Activated CD8-positive, alpha-beta memory T cell treated with anti-CD3 and anti-CD28 coated beads, Interleukin-2, amount 50 U/mL, for 1 hour (primary cell): Measurements from ENCODE around the gene BAHCC1.

Experiments
- DNase-seq: peaks from one replicate; pipeline ENCODE4 v3.0.0-alpha.2; 2020; ENCODE audit errors: extremely low read depth

BAHCC1 gene

DNA sequence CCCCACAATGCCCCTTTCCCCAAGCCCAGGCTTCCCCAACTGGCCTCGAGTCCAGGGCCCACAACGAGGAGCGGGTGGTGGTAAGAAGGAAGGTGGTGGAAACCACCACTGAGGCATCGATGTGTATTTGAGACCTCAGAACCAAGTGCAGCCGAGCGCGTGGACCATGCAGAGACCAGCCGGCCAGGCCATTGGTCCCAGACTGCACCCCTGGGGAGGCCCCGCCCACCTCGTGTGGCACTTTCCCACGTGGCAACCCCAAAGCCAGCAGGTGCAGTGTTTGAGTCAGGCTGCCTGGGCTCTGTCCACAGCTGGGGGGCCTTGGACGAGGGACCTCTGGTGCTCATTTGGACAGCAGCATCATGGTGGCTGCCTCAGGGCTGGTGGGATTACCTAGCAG, 28.1 kb upstream of the BAHCC1 start:
- no peak for DNase-seq

DNA sequence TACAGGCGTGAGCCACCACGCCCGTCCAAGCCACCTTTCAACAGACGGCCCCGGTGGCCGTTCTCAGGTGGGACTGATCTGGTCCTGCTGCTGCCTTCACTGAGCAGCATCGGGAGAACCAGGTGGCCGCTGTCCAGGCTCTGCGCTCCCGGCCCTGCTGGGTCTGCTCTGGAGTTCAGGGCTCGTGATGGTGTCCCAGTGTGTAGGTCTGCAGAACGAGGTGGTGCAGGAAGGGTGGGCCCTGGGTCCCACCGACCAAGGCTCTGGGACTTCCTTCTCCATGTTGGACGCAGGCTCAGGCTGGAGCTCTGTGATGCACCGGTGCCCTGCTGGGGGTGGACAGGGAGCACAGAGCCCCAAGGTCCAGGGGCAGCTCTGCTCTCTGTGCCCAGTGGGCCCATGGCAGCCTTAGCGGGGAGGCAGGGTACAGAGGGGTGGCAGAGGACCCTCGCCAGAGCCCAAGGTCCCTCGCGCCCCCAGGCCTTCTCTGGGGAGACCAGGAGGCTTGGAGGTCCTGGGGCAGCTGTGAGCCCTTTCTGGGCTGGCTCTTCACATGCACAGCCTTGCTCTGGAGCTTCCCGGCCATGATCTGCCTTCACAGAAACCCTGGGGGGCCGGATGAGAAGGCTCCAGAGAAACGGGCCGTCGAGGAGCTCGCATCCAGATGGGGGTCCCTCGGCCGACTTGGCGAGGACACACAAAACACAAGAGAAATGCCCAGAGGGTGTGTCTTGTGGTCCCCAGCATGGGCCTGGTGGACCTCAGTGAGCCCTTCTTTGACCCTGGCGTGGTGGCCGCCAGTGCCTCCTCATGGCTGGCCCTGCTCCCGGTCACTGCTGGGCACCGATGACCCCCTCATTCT, 26.9 kb upstream of the BAHCC1 start:
- DNase-seq = no peak

DNA sequence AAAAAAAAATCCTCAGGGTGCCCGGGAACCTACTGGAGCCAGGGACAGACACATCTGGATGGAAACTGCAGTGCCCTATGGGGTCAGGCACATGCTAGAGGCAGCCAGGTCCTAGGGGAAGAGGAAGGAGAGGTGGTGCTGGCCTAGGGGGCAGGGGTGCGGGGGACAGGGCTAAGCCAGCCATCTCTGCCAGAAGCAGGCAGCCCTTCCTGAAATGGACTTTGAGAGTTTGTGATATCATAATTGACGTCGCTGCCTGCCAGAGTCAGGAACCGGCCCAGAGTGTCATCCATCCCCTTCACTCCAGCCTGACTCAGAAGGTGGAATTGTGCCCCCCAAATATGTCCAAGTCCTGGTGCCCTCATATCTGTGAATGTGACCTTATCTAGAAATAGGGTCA, 25.0 kb upstream of the BAHCC1 start:
- no peak for DNase-seq

DNA sequence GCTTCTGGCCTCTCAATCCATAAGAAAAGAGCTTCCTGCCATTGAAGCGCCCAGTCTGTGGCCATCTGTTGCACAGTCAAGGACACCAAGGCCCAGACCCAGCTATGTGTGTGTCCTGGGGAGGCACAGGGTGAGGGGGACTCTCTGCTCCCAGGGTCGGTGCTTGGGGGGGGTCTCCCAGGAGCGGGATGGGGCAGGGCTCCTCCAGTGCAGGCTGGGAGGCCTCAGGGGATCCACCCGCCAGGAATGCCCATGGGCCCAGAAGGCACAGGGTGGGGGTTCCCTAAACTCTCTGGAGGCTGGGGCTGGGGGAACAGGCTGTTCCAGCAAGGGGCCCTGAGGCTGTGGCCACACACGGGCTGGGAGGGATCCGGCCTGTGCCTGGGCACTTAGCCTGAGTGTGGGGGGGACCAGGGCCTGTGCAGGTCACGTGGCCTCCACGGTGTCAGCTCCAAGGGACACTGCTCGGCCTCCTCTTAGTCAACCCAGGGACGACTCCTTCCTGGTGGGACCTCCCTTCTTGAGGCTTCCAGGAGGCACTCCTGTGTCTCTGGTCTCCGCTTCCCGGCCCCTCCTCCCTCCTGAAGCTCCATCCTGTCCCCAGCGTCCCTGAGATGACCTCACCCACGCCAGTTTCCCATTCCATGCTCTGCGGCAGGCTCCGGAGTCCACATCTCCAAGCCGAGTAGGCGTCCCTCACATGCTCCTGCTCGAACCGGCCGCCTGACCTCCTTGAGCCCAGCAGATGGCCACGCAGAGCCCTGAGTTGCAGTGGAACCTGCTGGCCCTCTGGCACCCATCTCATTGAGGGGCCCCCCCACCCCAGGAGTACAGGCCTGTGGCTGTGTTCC, 23.1 kb upstream of the BAHCC1 start:
- DNase-seq = no peak

DNA sequence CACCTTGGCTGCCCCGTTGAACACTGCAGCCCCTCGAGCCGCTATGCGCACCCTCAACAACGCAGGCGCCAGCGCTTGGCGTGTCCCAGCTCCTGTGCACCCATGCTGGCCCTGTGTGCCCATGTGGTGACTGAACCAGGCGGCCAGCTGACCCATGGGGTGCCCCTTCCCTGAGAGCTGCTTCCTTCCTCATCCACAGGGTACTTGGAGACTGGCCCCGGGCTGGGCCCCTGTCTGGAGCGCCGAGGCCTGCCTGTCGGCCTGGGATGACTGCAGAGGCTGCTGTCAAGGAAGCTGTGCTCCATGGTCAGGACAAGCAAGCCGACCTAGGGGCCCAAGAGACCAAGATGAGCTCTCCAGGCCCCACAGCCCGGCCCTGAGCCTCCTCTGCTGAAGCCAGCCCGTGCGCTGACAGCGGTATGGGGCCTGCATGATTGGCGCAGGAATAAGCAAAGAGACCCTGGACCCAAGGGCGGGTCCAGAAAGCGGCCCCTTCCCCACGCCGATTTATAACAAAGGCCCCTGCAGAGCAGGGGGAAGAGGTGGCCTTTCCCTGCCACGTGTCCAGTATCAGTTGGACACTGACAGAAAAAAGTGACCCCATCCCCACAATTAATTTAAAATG, 21.6 kb upstream of the BAHCC1 start:
- no peak for DNase-seq

DNA sequence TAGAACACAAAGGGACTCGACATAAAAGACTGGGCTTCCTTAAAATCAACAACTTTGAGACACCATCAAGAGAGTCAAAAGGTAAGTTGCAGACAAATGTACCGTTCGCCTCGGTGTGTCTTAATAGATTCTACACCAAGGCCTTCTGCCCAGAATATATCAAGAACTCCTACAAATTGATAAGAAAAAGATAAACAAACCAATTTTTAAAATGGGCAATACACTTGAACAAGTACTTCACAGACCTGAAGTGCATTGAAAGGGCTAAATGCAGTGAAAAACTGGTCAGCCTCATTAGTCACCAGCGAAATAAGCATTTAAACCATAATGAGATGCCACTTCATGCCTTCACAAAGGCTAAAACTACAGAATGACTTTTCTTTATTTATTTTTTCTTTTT, 20.4 kb upstream of the BAHCC1 start:
- DNase-seq = no peak

DNA sequence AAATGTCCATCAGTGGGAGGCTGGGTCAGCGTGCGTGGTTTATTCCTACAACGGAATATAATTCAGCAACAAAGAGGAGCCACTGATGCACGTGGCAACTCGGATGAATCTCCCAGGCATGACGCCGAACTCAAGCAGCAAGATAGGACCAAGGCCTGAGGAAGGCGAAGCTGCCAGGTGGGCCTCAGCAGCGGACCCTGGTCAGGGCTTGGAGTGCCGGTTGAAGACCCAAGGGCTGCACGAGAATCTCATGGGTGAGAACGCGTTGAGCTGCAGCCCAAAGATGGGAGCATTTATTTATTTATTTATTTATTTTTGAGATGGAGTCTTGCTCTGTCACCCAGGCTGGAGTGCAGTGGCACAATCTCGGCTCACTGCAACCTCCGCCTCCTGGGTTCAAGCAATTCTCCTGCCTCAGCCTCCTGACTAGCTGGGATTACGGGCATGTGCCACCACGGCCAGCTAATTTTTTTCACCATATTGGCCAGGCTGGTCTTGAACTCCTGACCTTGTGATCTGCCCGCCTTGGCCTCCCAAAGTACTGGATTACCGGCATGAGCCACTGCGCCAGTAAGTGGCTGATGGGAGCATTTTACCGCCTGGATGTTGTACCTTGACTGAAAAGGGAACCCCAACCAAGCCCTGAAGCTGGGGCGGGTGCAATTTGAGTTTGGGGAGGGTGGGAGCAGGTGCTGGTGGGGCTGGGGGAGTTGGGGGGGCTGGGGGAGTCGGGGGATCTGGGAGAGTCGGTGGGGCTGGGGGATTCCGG, 18.1 kb upstream of the BAHCC1 start:
- no peak for DNase-seq

DNA sequence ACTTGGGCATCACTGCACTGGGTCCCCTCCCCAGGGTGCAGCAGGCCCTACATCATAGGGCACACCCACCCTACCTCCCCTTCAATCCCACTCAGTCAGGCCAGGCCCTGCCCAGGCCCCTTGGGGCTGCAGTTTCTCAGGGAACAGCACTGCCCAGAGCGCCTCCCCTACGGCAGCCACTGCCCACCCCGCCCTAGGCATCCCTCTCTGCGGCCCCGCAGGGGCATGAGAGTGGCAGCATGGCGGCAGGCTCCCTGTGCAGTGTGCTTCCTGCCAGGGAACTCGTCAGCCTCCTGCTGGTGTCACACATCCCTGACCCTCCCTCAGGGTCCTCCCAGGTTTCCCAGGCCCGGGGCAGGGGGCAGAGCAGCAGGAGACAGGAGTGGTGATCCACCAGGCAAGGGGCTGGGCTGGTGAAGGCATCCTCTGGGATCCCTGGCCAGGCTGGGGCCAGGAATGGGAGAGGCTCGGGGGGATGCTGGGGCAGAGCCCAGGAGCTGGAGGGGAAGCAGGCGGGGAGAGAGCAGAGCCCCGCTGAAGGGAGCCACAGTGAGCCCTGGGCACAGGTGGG, 16.2 kb upstream of the BAHCC1 start:
- no peak for DNase-seq

DNA sequence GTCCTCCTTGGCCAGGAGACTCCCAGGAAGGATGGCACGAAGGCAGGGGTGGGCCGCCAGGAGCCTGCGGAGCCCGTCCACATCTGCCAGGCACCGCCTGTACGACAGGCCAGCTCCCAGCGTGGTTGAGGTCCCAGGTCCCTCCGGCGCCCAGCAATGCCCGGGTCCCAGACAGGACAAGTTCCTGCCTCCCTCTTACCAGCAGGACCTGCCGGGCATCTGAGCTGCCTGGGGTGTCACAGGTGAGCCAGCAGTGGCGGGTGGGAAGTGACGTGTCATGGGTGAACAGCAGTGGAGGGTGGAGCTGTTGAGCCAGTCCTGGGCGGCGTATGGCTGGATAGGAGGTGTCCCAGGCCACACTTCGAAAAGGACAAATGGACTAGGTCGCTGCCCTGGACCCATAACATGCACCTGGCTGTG, 15.7 kb upstream of the BAHCC1 start:
- no peak for DNase-seq

DNA sequence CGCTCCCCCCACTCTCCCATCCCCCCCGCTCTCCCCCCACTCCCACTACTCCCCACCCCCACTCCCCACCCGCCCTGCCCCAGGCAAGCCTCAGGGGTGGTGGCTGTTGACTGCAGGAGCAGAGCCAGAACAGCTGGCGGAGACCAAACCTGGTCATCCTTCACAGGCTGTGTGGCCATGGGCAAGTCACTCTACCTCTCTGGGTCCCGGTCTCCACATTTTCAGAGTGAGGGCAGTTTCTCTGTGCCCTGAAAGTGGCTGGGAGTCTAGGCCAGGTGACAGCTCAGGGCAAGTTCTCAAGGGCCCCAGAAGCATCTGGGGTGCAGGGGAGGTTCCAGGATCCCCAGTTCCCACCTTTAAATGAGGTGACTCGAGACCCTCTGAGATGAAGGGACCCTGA, 15.1 kb upstream of the BAHCC1 start:
- no peak for DNase-seq

DNA sequence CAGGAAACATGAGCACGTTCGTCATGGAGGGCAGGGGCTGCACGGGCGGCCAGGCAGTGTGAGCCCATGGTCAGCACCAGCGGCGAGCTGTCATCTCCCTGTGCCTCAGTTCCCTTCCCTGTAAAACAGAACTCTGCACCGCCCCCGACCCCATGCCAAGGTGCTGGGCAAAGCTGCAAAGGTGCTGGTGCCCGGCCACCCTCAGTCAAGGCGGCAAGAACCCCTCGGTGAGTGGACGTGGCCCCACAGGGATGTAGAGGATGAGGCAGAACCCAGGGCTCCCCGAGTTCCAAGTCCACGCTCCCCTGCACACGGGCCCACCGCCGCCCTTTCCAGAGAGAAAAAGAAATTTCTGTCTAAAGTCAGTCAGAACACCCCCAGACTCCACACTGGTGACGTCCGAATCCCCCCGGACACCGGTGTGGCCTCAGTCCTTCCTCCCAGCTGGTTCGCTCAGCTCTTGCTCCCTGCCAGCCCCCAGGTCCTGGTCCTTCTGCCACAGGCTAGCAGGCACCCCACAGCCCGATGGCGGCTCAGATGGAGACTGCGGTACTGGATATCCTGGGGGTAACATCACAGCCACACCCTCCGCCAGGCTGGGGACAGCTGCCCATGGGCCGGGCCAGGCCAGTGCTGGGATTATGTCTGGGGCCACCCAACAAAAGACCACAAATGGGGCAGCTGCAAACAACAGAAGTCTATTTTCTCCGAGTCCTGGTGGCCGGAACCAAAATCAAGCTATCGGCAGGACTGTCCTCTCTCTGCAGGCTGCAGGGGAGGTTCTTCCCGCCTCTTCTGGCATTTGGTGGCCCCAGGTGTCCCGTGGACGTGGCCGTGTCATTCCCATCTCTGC, 14.4 kb upstream of the BAHCC1 start:
- DNase-seq = no peak

DNA sequence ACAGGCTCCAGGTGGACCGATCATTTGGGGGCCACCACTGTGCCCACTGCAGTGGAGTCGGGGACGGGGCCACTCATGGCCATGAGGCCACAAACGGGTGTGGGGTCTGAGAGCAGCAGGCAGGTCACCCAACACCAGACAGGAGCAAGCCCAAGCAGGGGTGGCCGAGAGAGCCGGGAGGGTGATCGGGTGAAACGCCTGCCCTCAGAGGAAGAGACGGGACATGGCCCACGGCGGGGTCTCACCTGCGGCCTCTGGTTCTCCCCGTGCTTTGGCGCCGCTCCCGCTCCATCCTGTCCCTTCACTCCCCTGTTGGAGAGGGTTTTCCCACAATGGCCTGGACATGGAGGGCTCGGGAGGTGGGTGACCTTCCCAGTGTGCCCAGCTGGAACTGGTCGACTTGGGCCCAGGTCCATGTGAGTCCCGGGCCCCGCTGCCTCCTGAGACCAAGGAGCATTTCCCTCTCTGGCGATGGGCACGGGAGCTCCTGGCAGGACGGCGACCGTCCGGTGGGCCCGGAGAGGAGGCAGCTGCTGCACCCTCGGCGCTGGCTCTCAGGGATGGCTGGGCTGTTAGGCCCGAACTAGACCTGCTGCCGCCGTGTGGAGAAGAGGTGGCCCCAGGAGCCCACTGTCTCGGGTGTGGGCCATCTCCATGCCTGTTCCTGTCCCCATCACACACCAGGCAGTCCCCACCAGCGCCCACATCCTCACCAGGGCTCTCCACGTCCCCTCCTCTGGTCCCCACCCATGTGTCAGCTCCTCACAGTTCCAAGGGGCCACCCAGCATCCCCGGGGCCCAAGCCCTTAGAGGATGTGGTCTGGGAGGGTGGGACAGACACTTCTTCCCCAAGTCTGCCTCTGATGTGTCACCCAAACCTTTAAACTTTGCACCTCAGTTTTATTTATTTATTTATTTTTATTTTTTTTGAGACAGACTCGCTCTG, 13.4 kb upstream of the BAHCC1 start:
- no peak for DNase-seq

DNA sequence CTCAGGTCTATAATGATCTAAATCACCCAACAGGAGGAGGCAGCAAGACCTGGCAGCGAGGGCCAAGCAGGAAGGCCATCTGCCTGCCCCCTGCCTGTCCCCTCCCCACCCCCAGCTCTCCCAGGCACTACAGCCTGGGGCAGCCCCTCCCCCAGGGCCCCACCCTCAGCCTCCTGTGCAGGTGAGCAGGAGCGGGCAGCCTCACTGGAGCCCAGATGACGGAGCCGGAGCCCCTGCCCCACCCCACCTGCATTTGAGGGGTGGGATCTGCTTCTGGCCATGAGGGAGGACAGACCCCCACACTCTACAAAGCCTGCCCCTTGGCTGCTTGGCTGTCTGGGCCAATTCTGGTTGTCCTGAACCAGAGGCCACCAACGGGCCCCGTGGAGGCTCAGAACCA, 12.4 kb upstream of the BAHCC1 start:
- DNase-seq = no peak

DNA sequence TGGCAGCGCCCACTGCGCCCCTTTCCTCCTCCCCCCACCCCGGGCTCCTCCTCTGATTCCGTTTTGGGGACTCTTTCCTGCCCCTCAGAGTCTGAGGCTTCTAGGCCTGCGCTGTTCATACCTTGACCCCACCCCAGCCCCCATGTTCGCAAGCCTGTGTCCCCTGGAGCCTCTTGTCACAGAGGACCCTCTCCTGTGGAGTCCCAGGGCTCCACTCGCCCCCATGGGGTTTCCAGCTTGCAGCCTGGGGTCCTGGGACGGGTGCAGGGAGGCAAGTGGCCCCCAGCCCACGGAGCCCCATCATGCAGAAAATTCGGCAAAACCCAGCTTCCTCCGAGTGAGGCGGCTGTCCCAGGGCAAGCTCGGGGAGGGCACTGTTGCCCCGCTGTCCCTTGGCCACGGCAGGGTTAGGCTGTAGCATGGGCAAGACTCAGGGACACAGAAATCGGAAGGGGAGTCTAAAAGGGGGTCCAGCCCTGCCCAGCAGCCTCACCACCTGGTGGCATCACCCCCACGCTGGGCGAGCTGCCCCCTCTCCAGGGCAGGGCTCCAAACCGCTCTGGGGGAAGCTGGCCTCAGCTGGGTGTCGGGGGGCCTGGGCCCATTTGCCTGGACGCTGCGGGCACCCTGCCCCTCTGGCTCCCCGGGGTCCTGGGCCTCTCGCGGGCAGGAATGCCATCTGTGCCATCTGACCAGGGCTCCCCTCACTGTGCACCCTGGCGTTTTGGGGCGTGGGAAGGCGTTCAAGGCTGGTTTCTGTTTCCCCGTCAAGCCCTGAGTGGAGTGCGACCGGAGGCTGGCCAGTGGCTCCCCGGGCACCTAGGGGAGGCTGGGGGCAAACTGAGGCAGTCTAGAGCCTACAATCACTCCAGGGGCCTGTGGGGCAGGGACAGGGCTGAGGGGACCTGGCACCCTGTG, 11.5 kb upstream of the BAHCC1 start:
- DNase-seq = no peak

DNA sequence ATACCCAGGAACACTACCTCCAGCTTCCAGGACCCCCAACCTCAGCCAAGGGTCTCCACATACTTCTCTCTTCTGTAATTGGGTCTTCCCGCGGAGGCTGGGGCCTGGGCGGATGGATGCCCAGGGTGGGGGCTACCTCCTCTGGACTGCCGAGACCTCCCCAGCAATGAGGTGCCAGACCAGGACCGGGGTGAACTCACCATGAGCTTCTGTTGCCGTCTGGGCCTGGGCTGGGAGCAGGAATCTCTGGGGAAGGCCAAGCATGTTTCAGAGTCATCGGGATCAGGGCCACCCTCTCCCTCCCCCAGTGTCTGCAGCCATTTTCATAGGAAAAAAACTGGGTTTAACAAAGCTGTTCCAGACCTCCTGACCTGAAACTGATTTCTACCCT, 10.3 kb upstream of the BAHCC1 start:
- no peak for DNase-seq

DNA sequence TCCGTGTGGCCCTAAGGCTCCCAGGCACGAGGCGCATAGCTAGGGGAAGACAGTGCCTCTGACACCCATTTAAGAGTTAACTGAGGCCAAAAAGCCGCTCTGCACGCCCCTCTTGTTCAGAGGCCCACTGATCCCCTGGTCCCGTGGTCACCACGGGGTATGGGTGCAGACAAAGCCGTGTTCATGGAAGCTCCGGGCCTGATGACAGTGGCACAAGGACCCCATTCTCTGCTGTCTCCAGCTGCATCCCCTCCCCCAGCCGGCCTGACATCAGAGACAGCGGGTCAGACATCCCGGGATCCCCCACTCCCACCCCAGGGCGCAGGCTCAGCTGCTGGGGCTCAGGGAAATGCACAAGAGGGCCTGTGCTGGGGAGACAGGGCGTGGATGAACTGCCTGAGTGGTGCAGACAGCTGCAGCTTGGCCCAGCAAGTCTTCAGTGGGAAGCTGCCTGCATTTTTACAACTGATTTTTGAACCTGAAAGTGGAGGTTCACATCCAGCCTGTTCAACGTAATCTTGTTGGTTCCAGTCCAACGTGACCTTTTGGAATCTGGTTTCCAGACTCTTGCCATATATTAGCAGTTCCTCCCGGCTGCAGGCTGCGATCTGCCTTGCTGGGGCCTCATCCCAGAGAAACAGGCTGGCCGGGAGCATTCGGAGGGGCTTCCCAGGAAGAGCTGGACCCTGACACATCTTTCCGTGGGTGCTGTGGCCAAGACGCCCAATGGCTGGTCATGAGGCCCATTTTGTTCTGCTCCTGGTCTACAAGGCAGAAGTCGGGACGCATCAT, 9.7 kb upstream of the BAHCC1 start:
- no peak for DNase-seq

DNA sequence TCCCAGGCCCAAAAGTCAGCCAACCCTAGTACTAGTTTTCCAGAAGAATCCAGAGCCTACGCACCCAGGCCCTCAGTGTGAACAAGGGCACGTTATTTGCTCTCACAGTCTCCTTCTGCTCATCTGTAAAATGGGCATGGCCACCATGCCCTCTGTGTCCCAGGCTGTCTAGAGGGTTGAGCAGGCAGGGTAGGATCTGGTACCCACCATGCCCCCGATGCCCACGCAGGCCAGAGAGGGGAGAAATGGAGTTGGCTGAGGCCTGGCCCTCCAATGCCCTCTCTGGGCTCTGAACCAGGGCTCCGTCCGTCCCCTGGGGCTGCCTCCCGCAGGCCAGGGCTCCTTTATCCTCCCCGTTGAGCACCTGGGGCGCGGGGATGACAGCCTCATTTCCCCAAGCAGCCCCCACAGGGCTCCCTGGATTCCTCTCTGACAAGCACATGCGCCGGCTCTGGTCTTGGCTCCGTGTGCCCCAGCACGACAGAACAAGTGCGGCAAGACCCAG, 9.1 kb upstream of the BAHCC1 start:
- no peak for DNase-seq
